HCT116 (cell line): Measurements from ENCODE around the gene PLOD2. TPM values are rescaled to one million over a fixed set of nuclear protein-coding genes. Genes with fewer than 3 reads are reported as not detected.
A peak's percentile ranks its signal among the peaks of the same experiment; 100 is the strongest.

Source experiments
- ATAC-seq: fragments of 200-7000 bp; cut with Tn5 transposase; 2 replicates; pipeline ENCODE4 v1.9.1; 2020; ENCODE audit warnings: mild to moderate bottlenecking, moderate library complexity
- BruUV-seq: library from RNA; stranded (reverse); fragments of 400-500 nt; replicated peaks from 2 replicates; lab custom pipeline; 2021; lab: Mats Ljungman, UMichigan
- CTCF ChIA-PET: fragments of 300-600 bp; sonication (Branson Sonifier 250); formaldehyde crosslinking; loops from one replicate; lab custom pipeline; 2021; ENCODE audit warnings: antibody characterized with exemption; lab: Charles Lee
- POLR2A ChIA-PET: fragments of 300-600, 350-600 bp; sonication (Branson Sonifier 250); formaldehyde crosslinking; loops from one replicate; lab custom pipeline; 2021; ENCODE audit warnings: antibody characterized with exemption; lab: Charles Lee
- RAD21 ChIA-PET, 2 experiments: fragments of 300-600 bp; sonication (Branson Sonifier 250); formaldehyde crosslinking; loops; one replicate each; lab custom pipeline; 2023; ENCODE audit warnings: low total read pairs in 2 of 2; ENCODE audit not compliant: uncharacterized antibody in 2 of 2, unreplicated experiment in 2 of 2, low non-redundant PET in 1 of 2; lab: Charles Lee
- DNase-seq: peaks from one replicate; pipeline ENCODE4 v3.0.0-alpha.2; 2010; ENCODE audit warnings: low read depth, low spot score
- H2AFZ ChIP-seq: fragments of 200-600 bp; shearing (Covaris generic), sonication (generic); 2 replicates; pipeline ENCODE4 v1.6.1; 2017; ENCODE audit warnings: low read depth, mixed run types, mixed read lengths, antibody characterized with exemption, low read length; ENCODE audit not compliant: poor library complexity, severe bottlenecking
- H3K27ac ChIP-seq: 2 replicates; pipeline ENCODE4 v1.5.1; 2012; ENCODE audit warnings: low read depth, low read length
- H3K27me3 ChIP-seq: fragments of 200-600 bp; sonication (generic); 2 replicates; pipeline ENCODE4 v1.6.1; 2016; ENCODE audit warnings: mixed run types, low read length, mixed read lengths; ENCODE audit not compliant: insufficient read depth
- H3K36me3 ChIP-seq, 2 experiments: fragments of 200-500 bp in 1 of 2; fragments of 200-600 bp in 1 of 2; sonication (Bioruptor generic) in 1 of 2; sonication (generic) in 1 of 2; 2 replicates each; pipeline versions ENCODE4 v1.5.1 to v1.6.1; 2014 to 2016; ENCODE audit warnings: low read length in 2 of 2, inconsistent platforms in 1 of 2, mixed read lengths in 1 of 2, mixed run types in 1 of 2; ENCODE audit not compliant: insufficient read depth in 2 of 2, control insufficient read depth in 1 of 2
- H3K4me1 ChIP-seq, 2 experiments: fragments of 200-600 bp in 1 of 2; sonication (generic) in 1 of 2; 2 replicates each; pipeline versions ENCODE4 v1.5.1 to v1.6.1; 2012 to 2017; ENCODE audit warnings: low read length in 2 of 2, inconsistent platforms in 1 of 2, mild to moderate bottlenecking in 1 of 2, mixed read lengths in 1 of 2, mixed run types in 1 of 2, moderate library complexity in 1 of 2; ENCODE audit not compliant: insufficient read depth in 2 of 2, control insufficient read depth in 1 of 2
- H3K4me2 ChIP-seq: fragments of 200-600 bp; sonication (generic); 2 replicates; pipeline ENCODE4 v1.6.1; 2017; ENCODE audit warnings: mixed run types, low read length, mixed read lengths
- H3K4me3 ChIP-seq, 2 experiments: fragments of 200-600 bp in 1 of 2; sonication (generic) in 1 of 2; replicated peaks in 1 of 2; 2 replicates each; pipeline ENCODE4 v1.5.1; 2011 to 2016; ENCODE audit warnings: low read length in 2 of 2, control low read depth in 1 of 2, low read depth in 1 of 2, mild to moderate bottlenecking in 1 of 2, mixed read lengths in 1 of 2, mixed run types in 1 of 2
- H3K79me2 ChIP-seq: fragments of 200-600 bp; sonication (generic); 2 replicates; pipeline ENCODE4 v1.6.1; 2017; ENCODE audit warnings: mild to moderate bottlenecking, mixed run types, low read length, moderate library complexity, mixed read lengths; ENCODE audit not compliant: insufficient read depth
- H3K9ac ChIP-seq: fragments of 200-600 bp; sonication (generic); 2 replicates; pipeline ENCODE4 v1.6.1; 2016; ENCODE audit warnings: low read length, mixed read lengths
- H3K9me2 ChIP-seq: fragments of 200-600 bp; sonication (generic), shearing (Covaris generic); 2 replicates; pipeline ENCODE4 v1.6.1; 2017; ENCODE audit warnings: mixed run types, mild to moderate bottlenecking, moderate library complexity; ENCODE audit not compliant: insufficient read depth
- H3K9me3 ChIP-seq, 2 experiments: fragments of 200-500 bp in 1 of 2; fragments of 200-600 bp in 1 of 2; sonication (Bioruptor generic) in 1 of 2; sonication (generic) in 1 of 2; 2 replicates each; pipeline ENCODE4 v1.6.1; 2014 to 2017; ENCODE audit warnings: low read length in 2 of 2, mixed read lengths in 2 of 2, inconsistent platforms in 1 of 2, low read depth in 1 of 2, mild to moderate bottlenecking in 1 of 2, mixed run types in 1 of 2, moderate library complexity in 1 of 2; ENCODE audit not compliant: control insufficient read depth in 1 of 2, insufficient read depth in 1 of 2
- H4K20me1 ChIP-seq: fragments of 200-600 bp; sonication (generic), shearing (Covaris generic); 2 replicates; pipeline ENCODE4 v1.6.1; 2017; ENCODE audit warnings: mixed run types, mild to moderate bottlenecking, moderate library complexity; ENCODE audit not compliant: insufficient read depth
- ATF3 ChIP-seq: IDR thresholded peaks from 2 replicates; pipeline ENCODE4 v1.6.1; 2012
- CEBPB ChIP-seq: IDR thresholded peaks from 2 replicates; pipeline ENCODE4 v1.6.1; 2012; ENCODE audit warnings: low read depth
- CTCF ChIP-seq, 3 experiments: fragments of 200-600 bp in 1 of 3; sonication (generic) in 1 of 3; IDR thresholded peaks in 2 of 3; conservative IDR thresholded peaks in 1 of 3; 2 replicates each; pipeline ENCODE4 v1.5.1; 2012 to 2017; ENCODE audit warnings: low read depth in 2 of 3, low read length in 2 of 3, antibody characterized with exemption in 1 of 3, borderline replicate concordance in 1 of 3, control low read depth in 1 of 3, mild to moderate bottlenecking in 1 of 3, mixed read lengths in 1 of 3, mixed run types in 1 of 3, moderate library complexity in 1 of 3; ENCODE audit not compliant: insufficient read depth in 1 of 3
- ELF1 ChIP-seq: IDR thresholded peaks from 2 replicates; pipeline ENCODE4 v1.6.1; 2012; ENCODE audit warnings: low read depth, borderline replicate concordance
- EZH2 ChIP-seq: fragments of 200-600 bp; sonication (generic); IDR thresholded peaks from 2 replicates; pipeline ENCODE4 v1.6.1; 2017; ENCODE audit warnings: antibody characterized with exemption, mixed run types
- EZH2phosphoT487 ChIP-seq: fragments of 200-600 bp; IDR thresholded peaks from 2 replicates; pipeline ENCODE4 v1.6.1; 2018; ENCODE audit warnings: antibody characterized with exemption, borderline replicate concordance
- FOSL1 ChIP-seq: IDR thresholded peaks from 2 replicates; pipeline ENCODE4 v1.6.1; 2012; ENCODE audit warnings: low read depth
- POLR2A ChIP-seq: IDR thresholded peaks from 2 replicates; pipeline ENCODE4 v1.7.0; 2011; ENCODE audit warnings: borderline replicate concordance; ENCODE audit not compliant: insufficient read depth, insufficient read length; ENCODE audit errors: extremely low read depth
- POLR2AphosphoS5 ChIP-seq: IDR thresholded peaks from 2 replicates; pipeline ENCODE4 v1.6.1; 2011; ENCODE audit warnings: mild to moderate bottlenecking, low read depth, low read length, moderate library complexity
- RAD21 ChIP-seq: IDR thresholded peaks from 2 replicates; pipeline ENCODE4 v1.6.1; 2012; ENCODE audit warnings: low read depth, mild to moderate bottlenecking
- REST ChIP-seq: IDR thresholded peaks from 2 replicates; pipeline ENCODE4 v1.6.1; 2012; ENCODE audit warnings: low read depth
- SRF ChIP-seq: IDR thresholded peaks from 2 replicates; pipeline ENCODE4 v1.6.1; 2012; ENCODE audit warnings: low read depth
- ZFX ChIP-seq: fragments of 450-650 bp; IDR thresholded peaks from 2 replicates; pipeline ENCODE4 v1.6.1; 2017
- ZNF274 ChIP-seq: fragments of 200-500 bp; sonication (Bioruptor generic); IDR thresholded peaks from 2 replicates; pipeline ENCODE4 v1.6.1; 2014; ENCODE audit warnings: mild to moderate bottlenecking, low read depth, low read length, inconsistent platforms
- intact Hi-C: fragments of 100-400 bp; cut with micrococcal nuclease; formaldehyde crosslinking; loops from 2 replicates; pipeline ENCODE4 v1.10.0; 2022
- total RNA-seq: library from RNA; stranded (reverse); gene quantifications from one replicate; pipeline ENCODE4 v1.2.1, GENCODE V29; 2021; ENCODE audit not compliant: unreplicated experiment

Gene PLOD2
- total RNA-seq, 1 experiment from 2014 or later: 25.8 TPM

GRCh38 chr3:146159616-146160320 lies 1.2 kb downstream of the PLOD2 start:
- ChIA-PET POLR2A (no interaction called here), CTCF (interaction anchor here (0.7 to 1.3 kb wide), 3 partner anchors 94 to 383 kb away, joined by 3 to 5 read pairs (median 3); no protein-coding TSS in a partner anchor), RAD21 (no interaction called here)
- no peaks in the 10 kb centered on the region for H3K36me3 ChIP-seq
- ATAC-seq (no peak), DNase-seq (no peak)
- H3K9ac ChIP-seq: peak overlapping the region; percentile 70
- peaks cover 9 to 20% of the 10 kb centered on the region in 2 experiments; a peak in 3 of 4 replicates for H3K4me1 ChIP-seq
- intact Hi-C loops: no loop called here
- peak overlapping the region; percentile 55 for H2AFZ ChIP-seq
- peak overlapping the region; percentile 64 to 71 for H3K4me3 ChIP-seq
- peak overlapping the region; percentile 69 for H3K27ac ChIP-seq
- BruUV-seq: no TSS peak
- H3K4me2 ChIP-seq: peak overlapping the region; percentile 89
- no peaks in the 10 kb centered on the region for H3K9me2 ChIP-seq
- no peak for TF ChIP-seq REST
- peak; percentile 31; the same call in 1 of the 2 replicates for TF ChIP-seq RAD21
- 0 out of 2 replicates have a peak, but pooled peaks have one; percentile 26 for TF ChIP-seq SRF
- H3K9me3 ChIP-seq: no peaks in the 10 kb centered on the region
- no peaks in the 10 kb centered on the region for H3K79me2 ChIP-seq
- H4K20me1 ChIP-seq: no peaks in the 10 kb centered on the region
- H3K27me3 ChIP-seq: no peaks in the 10 kb centered on the region

GRCh38 chr3:146159037-146159436 lies 1.9 kb downstream of the PLOD2 start:
- DNase-seq (no peak), ATAC-seq (no peak)
- H3K4me3 ChIP-seq: no peak overlapping the region
- H3K9me3 ChIP-seq: no peaks in the 10 kb centered on the region
- H3K4me2 ChIP-seq: no peak overlapping the region
- H3K27ac ChIP-seq: no peak overlapping the region
- H3K36me3 ChIP-seq: no peaks in the 10 kb centered on the region
- H2AFZ ChIP-seq: no peak overlapping the region
- no peaks in the 10 kb centered on the region for H3K27me3 ChIP-seq
- BruUV-seq: no TSS peak
- H4K20me1 ChIP-seq: no peaks in the 10 kb centered on the region
- ChIA-PET POLR2A (no interaction called here), RAD21 (no interaction called here), CTCF (interaction anchor here (0.7 kb wide), 1 partner anchor 94 kb away, joined by 3 read pairs; no protein-coding TSS in a partner anchor)
- no peak overlapping the region for H3K9ac ChIP-seq
- H3K79me2 ChIP-seq: no peaks in the 10 kb centered on the region
- peaks cover 9 to 20% of the 10 kb centered on the region in 2 experiments; a peak in 3 of 4 replicates for H3K4me1 ChIP-seq
- H3K9me2 ChIP-seq: no peaks in the 10 kb centered on the region
- intact Hi-C loops: no loop called here
- TF ChIP-seq ATF3 (no peak), FOSL1 (no peak), EZH2phosphoT487 (no peak), POLR2A (no peak), ZFX (no peak), ZNF274 (no peak), ELF1 (no peak), CTCF (IDR thresholded peaks at IDR 0.05 in 2 of 3, conservative IDR thresholded peaks at IDR 0.05 in 1 of 3; ENCODE audit: borderline replicate concordance in 1 of 3, insufficient read depth in 1 of 3, low read depth in 2 of 3, low read length in 2 of 3) (no peak), CEBPB (no peak), POLR2AphosphoS5 (no peak), EZH2 (no peak)
